Liver (tissue), 9 donors: ENCODE data around the gene NELL1. TPM values are rescaled to one million over a fixed set of nuclear protein-coding genes. Genes with fewer than 3 reads are reported as not detected.

Experiments used
- DNase-seq: peaks from one replicate; pipeline ENCODE4 v3.0.0-alpha.2; 2017; ENCODE audit warnings: low spot score
- H3K27ac ChIP-seq, 2 donors: one replicate each; pipeline ENCODE4 v1.7.0; 2013; ENCODE audit warnings: inconsistent platforms in 2 of 2, low read length in 2 of 2, control low read depth in 1 of 2, low read depth in 1 of 2, mild to moderate bottlenecking in 1 of 2
- H3K27me3 ChIP-seq, 4 donors: one replicate each; pipeline versions ENCODE4 v1.6.1 to v1.7.0; 2013; ENCODE audit warnings: low read length in 3 of 4, inconsistent platforms in 1 of 4, mild to moderate bottlenecking in 1 of 4, moderate library complexity in 1 of 4; ENCODE audit not compliant: control insufficient read depth in 4 of 4, insufficient read depth in 4 of 4
- H3K36me3 ChIP-seq, 4 donors: one replicate each; pipeline versions ENCODE4 v1.6.1 to v1.7.0; 2013; ENCODE audit warnings: low read length in 3 of 4, mild to moderate bottlenecking in 3 of 4, low read depth in 1 of 4, moderate library complexity in 1 of 4; ENCODE audit not compliant: control insufficient read depth in 4 of 4, insufficient read depth in 3 of 4
- H3K4me1 ChIP-seq, 4 donors: one replicate each; pipeline versions ENCODE4 v1.6.1 to v1.7.0; 2013; ENCODE audit warnings: low read length in 3 of 4, mild to moderate bottlenecking in 3 of 4, moderate library complexity in 1 of 4; ENCODE audit not compliant: control insufficient read depth in 4 of 4, insufficient read depth in 4 of 4
- H3K4me3 ChIP-seq, 3 donors: one replicate each; pipeline versions ENCODE4 v1.6.1 to v1.7.0; 2013; ENCODE audit warnings: low read length in 3 of 3, control low read depth in 1 of 3, low read depth in 1 of 3, mild to moderate bottlenecking in 1 of 3
- H3K9ac ChIP-seq, 2 donors: one replicate each; pipeline ENCODE4 v1.7.0; 2013; ENCODE audit warnings: low read length in 2 of 2, mild to moderate bottlenecking in 2 of 2, moderate library complexity in 2 of 2, control low read depth in 1 of 2, low read depth in 1 of 2
- H3K9me3 ChIP-seq, 4 donors: one replicate each; pipeline versions ENCODE4 v1.6.1 to v1.7.0; 2013; ENCODE audit warnings: low read length in 3 of 4; ENCODE audit not compliant: control insufficient read depth in 4 of 4
- EGR1 ChIP-seq, 2 donors: IDR thresholded peaks; 2 replicates each; pipeline ENCODE4 v1.6.1; 2016 to 2018; ENCODE audit warnings: antibody characterized with exemption in 2 of 2, low read depth in 2 of 2
- FOXA1 ChIP-seq: IDR thresholded peaks from 2 replicates; pipeline ENCODE4 v1.6.1; 2016; ENCODE audit warnings: antibody characterized with exemption
- FOXA2 ChIP-seq: IDR thresholded peaks from 2 replicates; pipeline ENCODE4 v1.6.1; 2016; ENCODE audit warnings: antibody characterized with exemption
- GABPA ChIP-seq, 2 donors: IDR thresholded peaks in 1 of 2; conservative IDR thresholded peaks in 1 of 2; 2 replicates each; pipeline ENCODE4 v1.6.1; 2016; ENCODE audit warnings: antibody characterized with exemption in 2 of 2, mild to moderate bottlenecking in 1 of 2, moderate library complexity in 1 of 2
- HNF4A ChIP-seq, 2 donors: conservative IDR thresholded peaks; 2 replicates each; pipeline ENCODE4 v1.6.1; 2016; ENCODE audit warnings: antibody characterized with exemption in 2 of 2, mild to moderate bottlenecking in 2 of 2
- HNF4G ChIP-seq: IDR thresholded peaks from 2 replicates; pipeline ENCODE4 v1.6.1; 2016; ENCODE audit warnings: antibody characterized with exemption
- JUND ChIP-seq, 2 donors: IDR thresholded peaks; 2 replicates each; pipeline ENCODE4 v1.6.1; 2016; ENCODE audit warnings: antibody characterized with exemption in 2 of 2
- NR2F2 ChIP-seq: IDR thresholded peaks from 2 replicates; pipeline ENCODE4 v1.6.1; 2016; ENCODE audit warnings: antibody characterized with exemption
- RAD21 ChIP-seq, 2 donors: IDR thresholded peaks; 2 replicates each; pipeline ENCODE4 v1.6.1; 2016; ENCODE audit warnings: antibody characterized with exemption in 2 of 2, mild to moderate bottlenecking in 2 of 2
- TAF1 ChIP-seq: conservative IDR thresholded peaks from 2 replicates; pipeline ENCODE4 v1.6.1; 2016; ENCODE audit warnings: antibody characterized with exemption, mild to moderate bottlenecking
- YY1 ChIP-seq: IDR thresholded peaks from 2 replicates; pipeline ENCODE4 v1.6.1; 2016; ENCODE audit warnings: antibody characterized with exemption, mild to moderate bottlenecking
- WGBS: extraction: QIAGEN DNeasy Blood & Tissue Kit; methylation state at CpG from one replicate; pipeline ENCODE4 v1.1.7; 2013; 5-methylcytosine and 5-hydroxymethylcytosine counted together
- polyA plus RNA-seq, 2 donors: library from polyadenylated mRNA; stranded (reverse) in 1 of 2; unstranded in 1 of 2; fragments of 200-250 nt in 1 of 2; fragments of >200 nt in 1 of 2; fragmentation: Nextera tagmentation in 1 of 2; extraction: Ambion mirVana in 1 of 2; gene quantifications; one replicate each; pipeline versions ENCODE4 v1.2.1 to v1.2.3, GENCODE V29; 2013 to 2015
- total RNA-seq, 2 donors: library from RNA; depleted of rRNA; stranded (reverse); fragments of >200 nt; gene quantifications; one replicate each; pipeline ENCODE4 v1.2.3, GENCODE V29; 2014
- TF ChIP-seq, protein P1 (sequence below): IDR thresholded peaks from 2 replicates; pipeline ENCODE4 v1.6.1; 2016; ENCODE audit warnings: antibody characterized with exemption
- TF ChIP-seq, protein P2 (sequence below): IDR thresholded peaks from 2 replicates; pipeline ENCODE4 v1.6.1; 2016; ENCODE audit warnings: antibody characterized with exemption, mild to moderate bottlenecking
- TF ChIP-seq, protein P3 (sequence below): IDR thresholded peaks from 2 replicates; pipeline ENCODE4 v1.6.1; 2016; ENCODE audit warnings: antibody characterized with exemption
- TF ChIP-seq, protein P4 (sequence below): fragments of 150-350 bp; IDR thresholded peaks from 2 replicates; pipeline ENCODE4 v1.5.1; 2017; ENCODE audit warnings: improper control_type of control experiment, low read depth, low read length; ENCODE audit not compliant: missing input control
- TF ChIP-seq, protein P5 (sequence below): IDR thresholded peaks from 2 replicates; pipeline ENCODE4 v1.6.1; 2016; ENCODE audit warnings: antibody characterized with exemption
- donor health status: healthy.
- donor health status: healthy.
- donor health status: healthy.
- donor health status: healthy.
- donor health status: healthy.

NELL1 gene
- total and polyA plus RNA-seq, 4 donors, result not detected

DNA sequence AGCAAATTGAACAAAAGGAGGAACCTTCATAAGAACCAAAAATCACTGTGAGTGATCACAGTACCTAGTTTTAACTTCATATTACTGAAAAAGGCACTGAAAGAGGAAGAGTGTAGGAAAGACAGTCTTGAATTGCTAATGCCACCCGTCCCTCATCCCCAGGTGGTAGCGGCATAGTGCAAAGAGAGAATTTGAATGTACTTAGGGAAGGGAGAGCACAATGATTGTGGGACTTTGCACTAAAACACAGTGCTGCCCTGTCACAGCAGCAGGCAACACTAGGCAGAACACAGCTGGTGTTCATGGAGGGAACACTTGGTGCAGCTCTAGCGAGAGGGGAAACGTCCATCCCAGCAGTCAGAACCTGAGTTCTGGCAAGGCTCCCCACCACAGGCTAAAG, 807.2 kb downstream of the NELL1 start:
- 71% methylated on average over 4 of the region's 4 CpGs for WGBS

DNA sequence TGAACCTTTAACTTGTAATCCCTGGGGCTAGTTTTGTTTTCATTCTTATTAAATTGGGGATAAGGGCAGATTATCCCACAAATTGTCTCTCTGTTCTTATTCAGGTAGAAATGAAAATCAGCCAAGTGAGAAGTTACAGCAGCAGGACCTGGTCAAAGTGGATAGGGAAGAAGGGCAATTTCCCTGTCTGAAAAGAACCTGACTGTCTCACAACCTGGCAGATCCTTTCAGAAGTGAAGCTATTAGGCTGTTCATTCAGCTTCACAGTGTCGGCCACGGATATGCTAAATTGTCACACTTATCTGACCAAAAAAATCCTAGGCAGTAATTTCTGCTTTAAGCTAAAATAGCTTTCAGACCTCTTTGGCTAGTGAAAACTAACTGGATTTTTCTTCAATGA, 810.9 kb downstream of the NELL1 start:
- H3K4me1 ChIP-seq, result no peaks in the 10 kb centered on the region
- H3K4me3 ChIP-seq, result no peak overlapping the region
- peaks cover 0 to 8% (median 2%) of the 10 kb centered on the region in 4 donors for H3K9me3 ChIP-seq
- 58% methylated on average over 2 of the region's 2 CpGs for WGBS
- TF ChIP-seq, protein P1, sequence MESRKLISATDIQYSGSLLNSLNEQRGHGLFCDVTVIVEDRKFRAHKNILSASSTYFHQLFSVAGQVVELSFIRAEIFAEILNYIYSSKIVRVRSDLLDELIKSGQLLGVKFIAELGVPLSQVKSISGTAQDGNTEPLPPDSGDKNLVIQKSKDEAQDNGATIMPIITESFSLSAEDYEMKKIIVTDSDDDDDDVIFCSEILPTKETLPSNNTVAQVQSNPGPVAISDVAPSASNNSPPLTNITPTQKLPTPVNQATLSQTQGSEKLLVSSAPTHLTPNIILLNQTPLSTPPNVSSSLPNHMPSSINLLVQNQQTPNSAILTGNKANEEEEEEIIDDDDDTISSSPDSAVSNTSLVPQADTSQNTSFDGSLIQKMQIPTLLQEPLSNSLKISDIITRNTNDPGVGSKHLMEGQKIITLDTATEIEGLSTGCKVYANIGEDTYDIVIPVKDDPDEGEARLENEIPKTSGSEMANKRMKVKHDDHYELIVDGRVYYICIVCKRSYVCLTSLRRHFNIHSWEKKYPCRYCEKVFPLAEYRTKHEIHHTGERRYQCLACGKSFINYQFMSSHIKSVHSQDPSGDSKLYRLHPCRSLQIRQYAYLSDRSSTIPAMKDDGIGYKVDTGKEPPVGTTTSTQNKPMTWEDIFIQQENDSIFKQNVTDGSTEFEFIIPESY, result no peak
- no peak for TF ChIP-seq FOXA2
- no peak for TF ChIP-seq HNF4G
- TF ChIP-seq RAD21 (IDR thresholded peaks at IDR 0.05), result no peak
- TF ChIP-seq GABPA (IDR thresholded peaks at IDR 0.05 in 1 of 2, conservative IDR thresholded peaks at IDR 0.05 in 1 of 2), result no peak
- no peak for TF ChIP-seq NR2F2
- no peak for TF ChIP-seq JUND (IDR thresholded peaks at IDR 0.05)
- TF ChIP-seq HNF4A (conservative IDR thresholded peaks at IDR 0.05), result no peak
- TF ChIP-seq, protein P2, sequence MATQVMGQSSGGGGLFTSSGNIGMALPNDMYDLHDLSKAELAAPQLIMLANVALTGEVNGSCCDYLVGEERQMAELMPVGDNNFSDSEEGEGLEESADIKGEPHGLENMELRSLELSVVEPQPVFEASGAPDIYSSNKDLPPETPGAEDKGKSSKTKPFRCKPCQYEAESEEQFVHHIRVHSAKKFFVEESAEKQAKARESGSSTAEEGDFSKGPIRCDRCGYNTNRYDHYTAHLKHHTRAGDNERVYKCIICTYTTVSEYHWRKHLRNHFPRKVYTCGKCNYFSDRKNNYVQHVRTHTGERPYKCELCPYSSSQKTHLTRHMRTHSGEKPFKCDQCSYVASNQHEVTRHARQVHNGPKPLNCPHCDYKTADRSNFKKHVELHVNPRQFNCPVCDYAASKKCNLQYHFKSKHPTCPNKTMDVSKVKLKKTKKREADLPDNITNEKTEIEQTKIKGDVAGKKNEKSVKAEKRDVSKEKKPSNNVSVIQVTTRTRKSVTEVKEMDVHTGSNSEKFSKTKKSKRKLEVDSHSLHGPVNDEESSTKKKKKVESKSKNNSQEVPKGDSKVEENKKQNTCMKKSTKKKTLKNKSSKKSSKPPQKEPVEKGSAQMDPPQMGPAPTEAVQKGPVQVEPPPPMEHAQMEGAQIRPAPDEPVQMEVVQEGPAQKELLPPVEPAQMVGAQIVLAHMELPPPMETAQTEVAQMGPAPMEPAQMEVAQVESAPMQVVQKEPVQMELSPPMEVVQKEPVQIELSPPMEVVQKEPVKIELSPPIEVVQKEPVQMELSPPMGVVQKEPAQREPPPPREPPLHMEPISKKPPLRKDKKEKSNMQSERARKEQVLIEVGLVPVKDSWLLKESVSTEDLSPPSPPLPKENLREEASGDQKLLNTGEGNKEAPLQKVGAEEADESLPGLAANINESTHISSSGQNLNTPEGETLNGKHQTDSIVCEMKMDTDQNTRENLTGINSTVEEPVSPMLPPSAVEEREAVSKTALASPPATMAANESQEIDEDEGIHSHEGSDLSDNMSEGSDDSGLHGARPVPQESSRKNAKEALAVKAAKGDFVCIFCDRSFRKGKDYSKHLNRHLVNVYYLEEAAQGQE, result no peak
- TF ChIP-seq, protein P3, sequence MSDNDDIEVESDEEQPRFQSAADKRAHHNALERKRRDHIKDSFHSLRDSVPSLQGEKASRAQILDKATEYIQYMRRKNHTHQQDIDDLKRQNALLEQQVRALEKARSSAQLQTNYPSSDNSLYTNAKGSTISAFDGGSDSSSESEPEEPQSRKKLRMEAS, result no peak
- TF ChIP-seq, protein P4, sequence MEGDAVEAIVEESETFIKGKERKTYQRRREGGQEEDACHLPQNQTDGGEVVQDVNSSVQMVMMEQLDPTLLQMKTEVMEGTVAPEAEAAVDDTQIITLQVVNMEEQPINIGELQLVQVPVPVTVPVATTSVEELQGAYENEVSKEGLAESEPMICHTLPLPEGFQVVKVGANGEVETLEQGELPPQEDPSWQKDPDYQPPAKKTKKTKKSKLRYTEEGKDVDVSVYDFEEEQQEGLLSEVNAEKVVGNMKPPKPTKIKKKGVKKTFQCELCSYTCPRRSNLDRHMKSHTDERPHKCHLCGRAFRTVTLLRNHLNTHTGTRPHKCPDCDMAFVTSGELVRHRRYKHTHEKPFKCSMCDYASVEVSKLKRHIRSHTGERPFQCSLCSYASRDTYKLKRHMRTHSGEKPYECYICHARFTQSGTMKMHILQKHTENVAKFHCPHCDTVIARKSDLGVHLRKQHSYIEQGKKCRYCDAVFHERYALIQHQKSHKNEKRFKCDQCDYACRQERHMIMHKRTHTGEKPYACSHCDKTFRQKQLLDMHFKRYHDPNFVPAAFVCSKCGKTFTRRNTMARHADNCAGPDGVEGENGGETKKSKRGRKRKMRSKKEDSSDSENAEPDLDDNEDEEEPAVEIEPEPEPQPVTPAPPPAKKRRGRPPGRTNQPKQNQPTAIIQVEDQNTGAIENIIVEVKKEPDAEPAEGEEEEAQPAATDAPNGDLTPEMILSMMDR, result no peak
- TF ChIP-seq, protein P5, sequence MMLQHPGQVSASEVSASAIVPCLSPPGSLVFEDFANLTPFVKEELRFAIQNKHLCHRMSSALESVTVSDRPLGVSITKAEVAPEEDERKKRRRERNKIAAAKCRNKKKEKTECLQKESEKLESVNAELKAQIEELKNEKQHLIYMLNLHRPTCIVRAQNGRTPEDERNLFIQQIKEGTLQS, result no peak
- TF ChIP-seq TAF1, result no peak
- no peak for TF ChIP-seq EGR1 (IDR thresholded peaks at IDR 0.05; ENCODE audit: low read depth in 2 of 2)
- TF ChIP-seq FOXA1, result no peak
- H3K36me3 ChIP-seq, result no peaks in the 10 kb centered on the region
- H3K9ac ChIP-seq, result no peak overlapping the region
- H3K27me3 ChIP-seq, result no peaks in the 10 kb centered on the region
- DNase-seq, result no peak
- no peak overlapping the region for H3K27ac ChIP-seq

More for the DNA sequence above, 807.2 kb downstream of the NELL1 start:
- H3K4me3 ChIP-seq, result no peak overlapping the region
- no peak for TF ChIP-seq JUND (IDR thresholded peaks at IDR 0.05)
- no peak for TF ChIP-seq EGR1 (IDR thresholded peaks at IDR 0.05; ENCODE audit: low read depth in 2 of 2)
- TF ChIP-seq RAD21 (IDR thresholded peaks at IDR 0.05), result no peak
- no peak for TF ChIP-seq HNF4A (conservative IDR thresholded peaks at IDR 0.05)
- TF ChIP-seq HNF4G, result no peak
- TF ChIP-seq, protein P5, result no peak
- TF ChIP-seq, protein P4, result no peak
- TF ChIP-seq TAF1, result no peak
- TF ChIP-seq GABPA (IDR thresholded peaks at IDR 0.05 in 1 of 2, conservative IDR thresholded peaks at IDR 0.05 in 1 of 2), result no peak
- no peak for TF ChIP-seq FOXA1
- TF ChIP-seq FOXA2, result no peak
- TF ChIP-seq YY1, result no peak
- H3K4me1 ChIP-seq, result no peaks in the 10 kb centered on the region
- no peaks in the 10 kb centered on the region for H3K36me3 ChIP-seq
- no peaks in the 10 kb centered on the region for H3K27me3 ChIP-seq
- no peak overlapping the region for H3K27ac ChIP-seq
- peaks cover 0 to 8% (median 2%) of the 10 kb centered on the region in 4 donors for H3K9me3 ChIP-seq
- no peak overlapping the region for H3K9ac ChIP-seq
- no peak for DNase-seq
